SKM-1 (cell line): ENCODE results near the gene FOXJ3.

Experiments used
- DNase-seq: peaks from one replicate; lab custom pipeline; 2025; ENCODE audit not compliant: unreplicated experiment; lab: John Stamatoyannopoulos, UW

The FOXJ3 gene

DNA sequence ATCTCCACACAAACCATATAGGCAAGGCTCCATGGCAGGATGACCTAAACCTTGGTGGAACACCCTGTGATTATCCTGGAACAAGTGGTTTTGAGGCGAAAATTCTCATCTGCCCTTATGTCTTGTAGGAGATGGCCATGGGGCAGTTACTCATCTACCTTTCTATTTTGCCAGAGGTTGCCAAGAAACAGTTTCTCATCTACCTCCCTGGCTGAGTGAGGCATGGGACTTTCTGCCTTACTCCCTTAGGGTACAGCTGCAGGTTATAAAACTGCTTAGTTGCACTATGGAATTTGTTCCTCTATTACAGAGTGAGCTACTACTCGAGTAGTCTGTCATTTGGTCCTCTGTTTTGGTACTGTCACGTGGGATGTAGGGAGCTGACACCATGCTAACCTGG is 139.2 kb downstream of the FOXJ3 start:
- no peak for DNase-seq

DNA sequence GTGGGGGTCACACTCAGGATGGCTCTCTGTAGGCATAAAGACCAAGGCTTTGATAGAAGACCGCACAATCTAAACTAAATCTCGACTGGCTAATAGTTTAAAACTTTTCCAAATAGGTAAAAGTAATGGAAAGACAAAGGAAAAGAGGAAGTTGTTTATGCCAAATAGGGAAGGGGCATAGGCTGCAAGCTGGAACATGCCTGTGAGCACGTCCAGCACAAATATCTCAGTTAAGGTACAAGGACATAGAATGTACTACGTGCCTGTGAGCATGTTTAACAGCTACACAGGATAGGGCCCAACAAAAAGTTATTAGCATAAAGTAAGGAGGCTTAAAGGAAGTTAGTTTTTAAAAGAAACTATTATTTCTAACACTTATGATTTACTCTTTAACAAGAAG is 142.9 kb downstream of the FOXJ3 start:
- DNase-seq = no peak

DNA sequence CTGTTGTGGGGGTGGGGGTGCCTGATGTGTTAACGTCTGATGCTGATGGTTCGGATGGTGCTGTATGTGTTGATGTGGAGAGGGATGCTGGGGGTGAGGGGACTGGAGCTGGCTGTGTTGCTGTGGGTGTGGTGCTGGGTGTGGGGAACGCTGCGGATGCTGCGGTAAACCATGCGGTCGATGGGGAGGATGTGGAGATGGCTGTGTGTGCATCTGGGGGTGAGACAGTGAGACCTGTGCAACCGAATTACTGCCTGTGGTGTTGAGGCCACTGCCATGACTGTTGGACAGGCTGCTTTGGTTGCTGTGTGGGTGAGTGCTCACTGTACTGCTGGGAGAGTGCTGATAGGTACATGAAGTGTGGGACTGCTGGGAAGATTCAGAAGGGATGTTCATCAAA is 143.7 kb downstream of the FOXJ3 start:
- no peak for DNase-seq

DNA sequence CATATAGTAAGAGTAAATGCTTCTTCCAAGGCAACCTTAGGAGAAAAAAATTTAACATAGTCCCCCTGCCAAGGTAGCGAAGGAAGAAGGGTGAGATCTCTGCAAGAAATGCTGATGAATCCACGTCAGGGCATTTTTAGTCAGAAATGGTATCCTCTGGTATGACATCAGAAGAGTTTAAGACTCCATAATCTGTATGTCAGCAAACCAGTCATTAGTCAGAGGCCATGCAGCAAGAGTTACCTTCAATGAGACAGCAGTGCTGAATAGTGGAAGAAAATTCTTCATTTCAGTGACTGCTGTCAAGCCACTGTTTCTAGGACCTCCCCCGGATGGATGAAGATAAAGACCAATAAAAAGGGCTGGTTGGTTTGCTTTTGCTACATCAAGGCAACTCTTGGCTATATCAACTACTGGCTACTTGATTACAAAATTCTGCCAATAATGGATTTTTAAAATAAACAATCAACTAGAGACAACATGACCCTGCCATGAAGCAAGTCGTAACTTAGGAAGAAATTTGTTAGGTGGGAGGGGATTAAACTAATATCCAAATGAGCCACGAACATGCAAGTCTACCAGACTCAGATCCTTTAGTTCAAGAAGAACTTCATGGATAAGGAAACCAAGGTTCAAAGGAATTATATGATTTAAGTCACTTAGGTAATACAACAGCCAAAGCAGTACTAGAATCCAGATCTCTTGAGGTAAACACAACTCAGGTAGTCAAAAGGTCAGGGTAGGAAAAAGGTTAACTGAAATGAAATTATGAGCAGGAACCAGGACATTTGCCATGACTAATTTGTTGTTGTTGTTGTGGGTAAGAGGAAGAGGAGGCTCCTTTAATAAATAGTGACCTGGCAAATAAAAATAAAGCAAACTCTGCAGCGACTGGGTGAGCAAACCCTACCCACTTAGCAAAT is 144.8 kb downstream of the FOXJ3 start:
- no peak for DNase-seq

DNA sequence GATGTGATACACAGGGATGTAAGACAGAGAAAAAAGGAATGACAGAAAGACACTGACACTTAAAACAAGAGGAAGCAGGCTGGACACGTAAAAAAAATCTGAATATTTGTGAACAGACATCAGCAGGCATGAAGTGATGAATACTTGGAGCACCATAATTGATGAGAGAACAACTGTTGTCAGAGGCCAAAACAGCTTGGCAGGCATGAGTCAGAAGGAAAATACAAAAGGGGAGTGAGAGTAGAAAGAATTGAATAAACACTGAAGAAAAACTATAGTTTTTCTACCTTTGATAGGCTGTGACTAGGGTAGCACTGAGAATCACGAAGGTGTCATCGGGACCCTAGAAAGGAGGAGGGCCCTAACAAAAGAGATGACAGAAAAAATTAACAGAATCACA is 148.9 kb downstream of the FOXJ3 start:
- no peak for DNase-seq

DNA sequence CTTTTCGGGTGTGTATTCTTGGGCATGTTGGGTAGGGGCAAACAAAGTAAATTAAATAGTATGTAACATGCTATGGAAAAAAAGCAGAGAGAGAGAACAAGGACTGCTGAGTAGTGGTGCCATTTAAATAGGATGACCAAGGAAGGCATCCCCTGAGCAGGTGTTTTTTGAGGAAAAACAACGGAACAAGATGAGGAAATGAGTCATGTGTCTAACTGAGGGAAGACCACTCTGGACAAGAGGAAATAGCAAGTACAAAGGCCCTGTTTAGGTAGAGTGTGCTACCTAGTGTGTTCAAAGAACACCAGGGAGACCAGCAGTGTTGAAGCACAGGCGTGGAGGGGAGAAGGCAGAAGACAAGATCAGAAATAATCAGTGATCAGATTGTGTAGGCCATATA is 150.4 kb downstream of the FOXJ3 start:
- no peak for DNase-seq

DNA sequence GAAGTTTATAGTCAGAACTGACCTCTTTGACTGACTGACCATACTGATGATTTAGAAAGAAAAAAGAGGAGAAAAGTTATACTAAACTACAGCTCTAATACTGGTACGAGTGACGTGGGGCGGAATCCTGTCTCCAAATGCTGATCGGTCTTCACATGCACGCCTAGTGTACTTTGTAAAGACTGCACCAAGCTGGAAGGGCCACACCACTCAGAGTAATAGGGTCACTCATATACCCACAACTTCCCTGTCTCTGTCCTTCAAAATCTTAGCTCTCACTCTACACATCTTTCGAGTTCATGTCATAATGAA is 151.1 kb downstream of the FOXJ3 start:
- no peak for DNase-seq

DNA sequence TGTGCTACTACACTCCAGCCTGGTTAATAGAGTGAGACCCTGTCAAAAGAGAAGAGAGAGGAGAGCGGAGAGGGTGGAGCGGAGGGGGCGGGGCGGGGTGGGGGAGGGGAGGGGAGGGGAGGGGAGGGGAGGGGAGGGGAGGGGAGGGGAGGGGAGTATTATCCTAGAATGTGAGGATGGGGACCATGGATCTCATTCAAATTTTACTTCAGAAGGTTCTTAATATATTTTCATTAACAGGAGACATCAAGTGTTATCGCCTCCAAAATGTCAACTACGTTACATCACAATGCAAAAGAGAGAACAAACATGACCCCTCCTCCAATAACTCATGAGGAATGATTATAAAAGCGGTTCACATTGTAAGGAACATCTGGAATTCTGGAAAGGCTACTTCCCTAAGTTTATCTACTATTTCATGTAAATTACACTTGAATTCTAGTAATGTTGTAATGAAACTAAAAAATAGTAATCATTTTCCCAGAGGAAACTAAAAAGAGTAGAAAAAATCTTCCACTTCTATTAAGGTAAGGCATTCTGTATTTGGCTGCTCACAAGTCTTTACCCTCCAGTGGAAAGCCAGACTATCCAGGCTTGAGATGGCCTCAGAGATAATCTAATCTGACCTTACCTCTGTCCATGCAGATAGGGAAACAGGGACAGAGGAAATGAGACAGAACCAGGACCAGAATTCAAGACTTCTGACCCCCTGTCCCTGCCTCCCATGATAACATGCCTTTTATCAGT is 151.7 kb downstream of the FOXJ3 start:
- no peak for DNase-seq

DNA sequence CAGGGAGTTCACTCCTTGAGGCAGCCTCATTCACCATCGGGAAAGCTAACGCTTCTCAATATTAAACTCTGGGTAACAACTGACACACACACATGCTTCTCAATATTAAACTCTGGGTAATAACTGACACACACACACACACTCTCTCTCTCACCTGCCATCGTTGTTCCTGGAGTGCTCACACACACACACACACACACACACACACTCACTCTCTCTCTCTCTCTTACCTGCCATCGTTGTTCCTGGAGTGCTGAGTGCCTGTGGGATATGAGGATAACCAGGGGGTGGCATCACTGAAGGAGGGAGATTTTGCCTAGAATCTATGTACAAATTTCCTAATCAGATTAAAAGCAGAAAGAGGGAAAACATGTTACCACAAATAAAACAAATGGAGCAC is 153.3 kb downstream of the FOXJ3 start:
- no peak for DNase-seq

DNA sequence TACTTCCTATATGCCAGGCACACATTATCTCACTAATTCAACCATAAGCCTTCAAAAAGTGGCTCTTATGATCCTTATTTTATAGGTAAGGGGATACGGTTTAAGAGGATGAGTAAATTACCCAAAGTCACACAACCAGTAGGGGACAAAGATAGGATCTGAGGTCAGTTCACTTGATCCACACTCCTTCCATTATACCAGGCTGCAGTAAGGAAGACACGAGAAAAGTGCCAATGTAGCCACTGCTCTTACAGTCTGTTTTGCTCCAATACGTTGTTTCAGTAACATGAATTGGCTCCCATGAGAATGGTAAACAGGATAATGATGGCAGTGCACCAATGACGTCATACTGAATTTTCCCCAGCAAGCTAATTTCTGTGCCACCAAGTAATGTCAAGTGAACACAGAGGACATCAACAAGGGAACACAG is 155.1 kb downstream of the FOXJ3 start:
- DNase-seq = no peak

DNA sequence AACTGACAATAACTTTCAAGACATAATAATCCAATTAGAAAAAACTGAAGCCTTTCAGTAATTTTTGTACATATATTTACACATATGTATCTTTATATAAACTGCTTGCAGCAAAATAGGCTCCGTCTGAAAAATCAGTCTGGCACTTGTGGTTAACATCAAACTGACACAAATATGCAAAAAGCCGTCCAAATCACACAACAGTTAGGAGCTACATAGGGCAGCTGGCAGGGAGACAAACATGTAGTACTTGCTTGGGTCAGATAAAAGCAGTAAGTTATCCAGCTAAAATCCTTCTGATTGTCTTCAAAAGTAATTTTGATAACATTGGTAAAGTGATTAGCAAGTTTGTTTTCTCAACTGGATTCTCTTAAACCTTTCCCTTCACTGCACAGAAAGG is 155.8 kb downstream of the FOXJ3 start:
- no peak for DNase-seq

DNA sequence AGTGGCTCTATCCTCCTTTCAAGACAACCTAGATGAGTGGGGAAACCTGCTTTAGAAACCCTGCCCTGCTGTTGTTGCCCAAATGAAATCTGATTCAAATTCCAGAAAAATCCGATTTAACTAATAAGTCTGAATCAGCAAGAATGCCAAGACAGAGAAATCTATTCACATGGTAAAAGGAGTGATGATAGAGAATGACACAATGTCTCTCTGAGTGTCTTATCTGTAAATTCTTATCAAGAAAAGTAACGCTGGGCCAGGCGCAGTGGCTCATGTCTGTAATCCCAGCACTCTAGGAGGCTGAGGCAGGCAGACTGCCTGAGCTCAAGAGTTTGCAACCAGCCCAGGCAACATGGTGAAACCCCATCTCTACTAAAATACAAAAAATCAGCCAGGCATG is 156.8 kb downstream of the FOXJ3 start:
- no peak for DNase-seq

DNA sequence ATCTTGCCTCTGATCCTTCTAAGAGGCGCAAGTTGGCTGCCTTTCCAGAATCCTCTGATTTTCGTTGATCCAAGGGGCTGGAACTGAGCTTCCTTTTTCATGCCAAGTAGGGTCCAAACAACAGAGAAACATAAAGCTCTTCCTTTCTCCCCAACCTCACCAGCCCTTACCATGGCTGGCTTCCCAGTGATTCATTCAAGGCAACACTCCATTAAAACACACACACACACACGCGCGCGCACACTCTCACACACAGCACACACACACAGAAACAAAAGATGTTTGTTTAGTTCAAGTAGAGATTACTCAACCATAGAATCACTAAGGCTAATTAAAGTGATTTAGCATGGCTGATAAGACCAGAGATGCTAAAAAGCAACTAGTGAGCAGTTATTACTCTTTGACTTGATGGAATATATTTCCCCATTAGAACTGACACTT is 157.5 kb downstream of the FOXJ3 start:
- DNase-seq = no peak

DNA sequence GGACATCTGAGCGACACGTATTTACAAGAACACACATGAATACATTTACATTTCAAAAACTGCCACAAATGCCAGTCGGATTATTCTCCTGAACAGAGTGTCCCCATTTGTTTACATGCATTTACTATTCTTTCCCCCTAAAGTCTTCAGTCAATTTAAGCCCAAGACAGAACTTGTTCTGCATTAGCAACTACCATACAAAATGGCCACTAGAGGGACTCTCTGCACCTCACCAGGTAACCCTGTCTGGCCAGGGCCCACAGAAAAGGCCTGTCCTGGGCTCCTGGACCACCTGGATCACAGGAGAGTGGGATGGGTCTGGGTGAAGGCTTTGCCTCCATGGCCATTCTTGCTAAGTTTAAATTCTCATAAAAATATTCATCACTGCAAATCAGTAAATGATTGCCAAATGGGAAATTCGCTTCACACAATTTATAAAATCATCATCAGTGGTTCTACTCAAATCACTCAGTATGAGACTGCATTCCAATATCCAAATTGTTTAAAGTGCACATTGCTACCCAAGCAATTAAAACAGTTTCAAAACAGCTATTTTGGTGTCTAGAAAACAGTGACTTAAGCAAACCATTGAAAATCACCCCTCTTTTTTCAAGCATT is 158.0 kb downstream of the FOXJ3 start:
- DNase-seq = no peak

DNA sequence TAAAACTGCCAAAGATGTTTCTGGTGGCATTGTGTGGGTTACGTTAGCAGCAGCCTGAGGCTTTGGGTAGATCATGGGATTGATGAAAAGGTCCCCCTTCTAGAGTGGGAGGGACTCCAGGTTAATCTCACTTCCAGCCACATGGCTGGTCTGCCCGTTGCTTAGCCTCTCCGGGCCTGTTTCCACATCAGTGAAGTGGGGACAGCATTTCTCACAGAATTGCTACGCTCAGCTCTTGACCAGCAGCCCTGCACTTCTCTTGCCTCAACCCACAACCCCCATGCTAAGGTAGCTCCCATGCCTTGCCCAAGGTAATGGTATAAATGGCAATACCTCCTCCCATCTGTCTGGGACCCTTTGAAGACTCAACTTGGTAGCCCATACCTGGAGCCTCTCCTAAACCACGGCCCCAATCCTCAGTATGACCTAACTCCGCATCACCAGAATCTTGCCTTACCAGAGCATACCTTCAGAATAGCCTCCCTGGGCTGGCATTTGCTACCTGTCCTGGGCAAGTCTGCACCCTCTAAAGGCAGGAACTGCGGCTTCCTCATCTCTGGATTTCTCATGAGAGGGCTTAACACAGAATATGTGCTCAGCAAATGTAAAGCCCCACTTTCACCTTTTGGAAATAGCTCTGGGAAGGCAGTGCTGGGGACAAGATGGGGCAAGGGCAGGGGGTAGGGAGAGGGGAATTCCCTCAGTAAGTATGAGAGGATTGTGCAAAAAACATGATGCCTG is 159.6 kb downstream of the FOXJ3 start:
- DNase-seq = no peak

DNA sequence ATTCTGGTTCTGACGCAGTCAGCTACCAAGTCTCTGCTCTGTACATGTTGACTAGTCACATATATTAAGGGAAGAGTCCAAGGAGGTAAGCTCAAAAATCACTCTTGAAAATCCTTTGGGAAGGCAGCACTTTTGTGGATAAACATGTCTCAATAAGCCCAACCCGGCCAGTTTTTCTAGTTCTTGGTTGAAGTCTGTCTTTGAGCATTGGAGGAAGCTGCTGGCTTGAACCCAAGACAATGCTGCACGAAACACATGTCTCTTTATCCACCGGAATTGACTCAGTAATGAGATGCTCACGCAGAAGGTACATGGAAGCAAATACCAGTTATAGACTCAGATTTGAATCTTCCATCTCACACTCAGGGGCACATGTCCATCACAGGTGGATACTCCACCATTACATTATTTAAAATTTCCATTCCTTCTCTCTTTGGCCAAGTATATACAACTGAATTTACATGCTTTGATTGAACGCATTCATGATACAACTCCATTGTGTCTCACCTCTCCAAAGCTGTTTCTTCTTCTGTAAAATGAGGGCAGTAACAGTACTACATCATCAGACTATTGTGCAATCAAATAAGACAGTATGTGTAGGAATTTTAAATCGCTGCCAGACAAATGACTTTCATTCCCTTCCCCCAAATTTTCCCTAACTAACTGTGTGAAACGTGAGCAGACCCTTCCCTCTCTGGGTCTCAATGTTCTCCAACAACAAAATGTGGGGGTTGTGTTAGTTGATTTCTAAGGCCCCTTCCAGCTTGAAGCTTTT is 160.9 kb downstream of the FOXJ3 start:
- DNase-seq = no peak

DNA sequence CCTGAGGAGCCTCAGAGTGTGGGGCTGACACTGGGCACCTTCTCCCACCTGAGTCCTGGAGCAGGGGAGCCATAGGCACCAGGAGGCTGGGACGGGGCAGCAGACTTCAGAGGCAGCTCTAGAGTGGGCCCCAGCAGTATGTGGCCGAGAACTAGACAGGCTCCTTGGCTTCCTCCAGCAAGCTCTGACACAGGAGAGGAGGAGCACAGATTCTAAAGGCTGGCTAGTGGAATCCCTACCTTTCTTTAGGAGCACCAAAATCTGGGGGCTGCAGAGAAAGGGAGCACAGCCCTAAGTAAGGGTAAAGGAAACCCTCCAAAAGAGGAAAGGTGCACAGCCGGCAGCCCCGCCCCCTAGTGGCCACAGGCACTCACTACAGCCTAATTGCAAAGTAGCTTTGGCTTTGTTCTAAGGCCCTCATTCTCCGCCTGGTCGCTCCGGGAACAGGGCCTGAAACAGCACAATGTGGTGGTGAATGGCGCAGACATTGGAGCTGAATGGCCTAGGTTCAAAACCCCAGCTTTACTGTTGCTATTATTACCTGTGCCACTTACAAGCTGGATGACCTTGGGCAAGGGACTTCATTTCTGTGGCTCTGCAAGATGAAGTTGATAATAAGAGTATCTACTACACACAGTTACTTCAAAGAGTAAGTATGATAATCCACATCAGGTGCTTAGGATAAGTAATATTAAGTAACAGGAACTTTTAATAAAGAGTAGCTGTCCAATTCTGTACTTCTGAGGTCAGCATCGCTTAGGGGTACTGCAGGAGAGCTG is 161.7 kb downstream of the FOXJ3 start:
- DNase-seq = peak; percentile 18

DNA sequence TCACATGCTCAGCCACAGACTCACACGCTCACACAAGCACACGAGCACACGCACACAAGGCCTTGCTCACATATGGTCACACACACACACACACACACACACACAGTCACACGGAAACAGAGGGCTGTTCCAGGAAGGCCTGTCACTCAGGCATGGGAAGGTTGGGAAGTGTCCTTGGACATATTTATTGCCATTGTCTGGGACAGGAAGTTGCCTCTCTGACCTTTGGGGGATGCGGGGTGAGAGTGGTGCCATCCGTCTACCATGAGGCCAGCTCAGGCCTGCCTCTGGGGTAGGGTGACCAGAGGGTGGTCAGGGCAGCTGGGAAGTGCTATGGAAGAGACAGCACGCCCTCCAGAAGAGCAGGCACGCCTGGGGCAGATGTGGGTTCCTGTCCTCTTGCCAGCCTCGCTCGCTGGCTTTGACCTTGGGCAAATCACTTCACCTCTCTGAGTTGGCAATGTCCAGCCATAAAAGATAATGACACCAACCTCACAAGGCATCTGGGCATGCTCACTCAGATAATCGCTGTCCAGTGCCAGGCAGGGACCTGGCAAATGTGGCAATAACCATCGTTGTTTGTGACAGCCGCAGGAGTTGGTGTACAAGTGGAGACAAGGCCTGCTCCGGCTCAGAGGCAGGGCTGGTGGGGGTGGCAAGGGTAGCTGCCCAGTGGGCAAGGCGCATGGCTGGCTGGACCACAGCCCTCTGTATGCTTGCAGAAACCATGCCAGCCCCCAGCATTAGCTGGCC is 162.5 kb downstream of the FOXJ3 start:
- DNase-seq = no peak

DNA sequence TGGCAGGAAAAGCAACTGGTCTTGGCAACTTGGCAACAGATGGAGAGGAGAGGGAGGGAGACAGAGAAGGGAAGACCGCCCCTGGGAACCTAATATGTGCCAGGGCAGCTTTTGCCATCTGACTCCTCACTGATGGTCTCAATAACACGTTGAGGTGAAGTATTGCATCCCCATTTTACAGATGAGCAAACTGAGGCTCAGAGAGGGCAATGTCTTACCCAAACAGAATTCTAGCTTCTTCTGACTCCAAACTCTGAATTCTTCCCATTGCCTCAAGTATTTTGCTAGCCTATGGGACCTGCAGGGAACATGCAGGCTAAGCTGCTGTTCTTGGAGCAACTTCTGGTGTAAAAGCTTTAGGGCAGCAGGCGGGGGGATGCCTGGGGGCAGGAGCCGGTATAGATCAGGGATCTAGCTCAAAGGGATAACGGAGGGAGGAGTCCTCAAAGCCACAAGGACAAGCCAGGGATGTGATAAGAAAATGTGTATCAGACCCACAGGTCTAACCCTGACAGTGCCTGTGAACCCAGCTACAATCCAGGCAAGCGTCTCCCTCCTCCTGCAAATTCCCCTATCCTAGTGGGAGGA is 163.3 kb downstream of the FOXJ3 start:
- no peak for DNase-seq
